GM21528 (cell line): ENCODE measurements around the gene SMYD3.

Source experiments
- ATAC-seq: cut with Tn5 transposase; IDR thresholded peaks from one replicate; pipeline ENCODE4 v1.9.1; 2021; ENCODE audit warnings: mild to moderate bottlenecking, moderate library complexity; ENCODE audit not compliant: unreplicated experiment, low FRiP score

Gene SMYD3

DNA sequence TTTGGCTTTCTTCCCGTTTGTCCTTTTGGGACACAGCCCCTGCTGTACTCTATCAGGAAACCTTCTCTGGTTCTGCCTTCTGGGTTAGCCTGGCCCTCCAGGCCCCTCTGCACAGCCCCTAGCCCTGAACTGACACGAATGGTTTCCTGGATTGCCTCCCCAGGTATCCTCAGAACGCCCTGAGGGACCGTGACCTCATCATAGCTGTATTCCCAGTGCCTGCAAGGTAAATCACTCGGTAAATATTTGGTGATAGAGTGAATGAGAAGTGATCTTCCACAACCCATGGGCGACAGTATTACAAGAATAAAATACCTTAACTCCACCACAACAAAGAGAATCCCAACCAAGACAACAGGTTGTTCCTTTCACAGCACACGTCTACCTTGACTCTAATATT lies 637.2 kb downstream of the SMYD3 start:
- no peak for ATAC-seq

DNA sequence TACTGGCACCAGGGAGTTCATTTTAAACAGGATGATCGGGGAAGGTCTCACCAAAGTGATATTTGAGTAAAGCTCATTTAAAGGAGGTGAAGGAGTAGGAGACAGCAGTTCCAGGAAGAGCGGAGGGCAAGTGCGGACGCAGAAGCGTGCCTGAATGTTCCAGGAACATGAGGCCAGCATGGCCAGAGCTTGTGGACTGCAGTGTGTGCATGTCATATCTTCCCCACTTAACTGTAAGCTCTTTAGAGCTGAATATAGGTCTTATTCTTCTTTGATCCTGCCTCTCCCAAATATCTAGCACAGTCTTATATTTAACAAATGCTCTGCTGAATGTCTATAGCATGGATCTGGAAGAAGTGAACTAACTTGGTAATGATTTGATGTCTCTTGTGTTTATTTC lies 639.3 kb downstream of the SMYD3 start:
- ATAC-seq = no peak

DNA sequence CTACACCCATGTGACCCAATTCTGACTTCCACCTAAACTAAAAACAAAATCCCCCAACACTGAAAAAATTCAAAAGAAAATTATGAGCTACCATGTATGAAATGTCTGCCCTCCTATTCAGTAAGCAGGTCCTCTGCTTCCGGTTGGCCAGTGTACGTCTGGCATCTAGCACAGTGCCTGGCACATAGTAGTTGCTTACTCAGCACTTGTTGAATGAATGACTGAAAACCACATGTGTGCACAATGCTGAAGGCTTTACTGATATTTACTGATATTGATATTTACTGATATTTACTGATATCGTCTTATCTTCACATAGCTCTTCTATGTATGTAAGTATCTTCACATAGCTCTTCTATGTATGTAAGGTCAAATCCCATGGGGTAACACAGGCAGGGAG lies 642.2 kb downstream of the SMYD3 start:
- ATAC-seq = no peak

- ATAC-seq = no peak
These were observed 643.4 kb downstream of the SMYD3 start for GRCh38 chr1:245863566-245864184.

- ATAC-seq = no peak
These were observed 644.1 kb downstream of the SMYD3 start for GRCh38 chr1:245862812-245863540.

DNA sequence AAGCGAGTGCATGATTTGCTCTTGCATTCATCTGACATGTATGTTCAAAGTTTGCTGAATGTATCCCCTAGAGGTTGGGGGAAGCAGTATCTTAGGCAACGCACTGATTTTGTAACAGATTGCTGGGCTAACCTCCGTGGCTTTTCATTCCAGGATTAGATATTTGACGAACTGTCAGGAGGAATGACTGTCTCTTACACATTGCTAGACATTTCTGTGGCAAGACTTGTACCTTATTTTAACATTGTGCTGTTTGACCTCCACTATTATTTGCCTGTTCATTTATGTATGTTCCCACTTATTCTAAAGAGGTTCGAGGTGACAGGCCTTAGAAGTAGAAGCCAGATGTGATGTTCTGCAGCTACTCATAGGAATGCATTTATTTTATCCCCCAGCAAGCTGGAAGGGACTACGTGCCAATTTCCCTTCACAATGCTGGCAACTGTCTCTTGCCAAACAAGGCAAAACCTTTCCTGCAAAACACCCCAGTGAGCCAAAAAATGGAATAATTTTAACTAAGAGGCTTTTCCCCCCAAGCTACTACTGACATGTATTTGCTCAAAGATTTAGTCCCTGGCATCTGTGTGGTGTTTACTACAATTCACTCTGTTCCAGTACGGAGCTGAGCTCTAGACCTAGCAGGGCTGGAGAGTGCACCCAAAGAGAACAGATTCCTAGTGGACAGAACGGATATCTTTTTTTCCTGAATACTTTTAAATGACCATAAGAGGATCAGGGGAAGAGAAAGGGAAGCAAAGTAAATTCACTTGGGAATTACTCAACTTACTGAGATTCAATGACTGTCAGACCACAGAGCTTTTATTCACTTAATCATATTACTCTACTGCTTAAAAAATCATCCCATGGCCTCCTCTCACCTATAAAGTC lies 646.2 kb downstream of the SMYD3 start:
- ATAC-seq = no peak

GRCh38 chr1:245859493-245860114 lies 647.5 kb downstream of the SMYD3 start:
- ATAC-seq = no peak

DNA sequence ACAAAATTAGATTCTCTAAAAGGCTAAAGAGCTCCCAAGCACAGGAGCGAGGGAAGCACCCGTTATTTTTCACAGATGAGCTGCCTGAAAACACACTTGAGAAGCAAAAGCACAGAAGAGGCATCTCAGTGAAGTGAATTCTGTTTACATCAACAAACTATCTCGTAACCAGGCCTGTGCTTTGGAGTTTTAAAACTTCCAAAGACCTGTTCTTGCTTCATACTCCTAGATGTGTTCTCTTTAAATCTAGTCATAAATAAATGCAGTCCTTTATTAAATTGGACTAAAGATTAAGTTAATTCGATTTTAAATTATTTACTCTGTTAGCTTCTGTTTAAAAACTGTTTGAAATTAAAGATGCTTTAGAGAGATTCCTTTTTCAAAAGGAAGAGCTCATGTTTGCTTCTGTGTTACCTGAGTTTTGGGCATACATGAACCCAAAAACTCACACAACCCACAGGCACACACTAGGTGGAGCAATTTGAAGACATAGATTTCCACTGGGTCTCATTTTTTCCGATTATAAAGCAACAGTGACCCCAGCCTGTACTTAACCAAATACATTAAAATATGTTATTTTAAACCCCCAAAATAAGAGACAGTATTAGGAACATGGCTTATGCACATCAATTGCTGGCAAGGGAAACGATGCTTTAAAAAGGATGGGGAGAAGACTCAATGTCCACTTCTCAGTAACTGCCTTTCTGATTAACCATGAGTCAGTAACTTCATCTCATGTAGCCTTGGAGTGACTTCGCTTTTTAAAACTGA lies 648.2 kb downstream of the SMYD3 start:
- ATAC-seq = no peak

GRCh38 chr1:245858022-245858721 lies 648.9 kb downstream of the SMYD3 start:
- ATAC-seq = no peak

DNA sequence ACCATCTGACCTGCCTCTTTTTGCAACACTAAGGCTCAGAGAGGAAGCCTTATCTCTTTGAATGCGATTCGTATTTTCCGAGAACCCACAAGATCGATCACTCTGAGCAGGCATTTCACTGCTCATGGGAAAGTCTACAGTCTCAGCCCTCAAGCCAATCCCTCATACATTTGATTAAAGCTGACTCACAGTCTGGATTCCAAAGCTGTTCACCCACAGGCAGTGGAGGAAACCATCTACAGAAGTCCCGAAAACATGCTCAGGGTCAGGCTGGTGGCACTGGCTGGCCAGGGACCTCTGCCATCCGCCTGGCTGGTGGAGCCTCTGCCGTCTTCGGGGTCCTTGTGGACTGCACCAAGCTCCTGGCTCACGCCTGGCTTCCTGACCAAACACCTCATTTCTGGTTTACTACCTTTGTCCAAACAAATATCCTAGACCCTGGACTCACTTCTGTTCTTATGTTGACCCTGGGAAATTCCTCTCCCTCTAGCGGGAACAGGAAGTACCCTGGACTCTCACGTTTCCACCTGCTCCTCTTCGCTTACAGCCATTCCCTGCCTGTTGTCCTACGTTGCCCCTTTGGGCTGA lies 650.0 kb downstream of the SMYD3 start:
- ATAC-seq = no peak

GRCh38 chr1:245855846-245856730 lies 651.0 kb downstream of the SMYD3 start:
- ATAC-seq = no peak

DNA sequence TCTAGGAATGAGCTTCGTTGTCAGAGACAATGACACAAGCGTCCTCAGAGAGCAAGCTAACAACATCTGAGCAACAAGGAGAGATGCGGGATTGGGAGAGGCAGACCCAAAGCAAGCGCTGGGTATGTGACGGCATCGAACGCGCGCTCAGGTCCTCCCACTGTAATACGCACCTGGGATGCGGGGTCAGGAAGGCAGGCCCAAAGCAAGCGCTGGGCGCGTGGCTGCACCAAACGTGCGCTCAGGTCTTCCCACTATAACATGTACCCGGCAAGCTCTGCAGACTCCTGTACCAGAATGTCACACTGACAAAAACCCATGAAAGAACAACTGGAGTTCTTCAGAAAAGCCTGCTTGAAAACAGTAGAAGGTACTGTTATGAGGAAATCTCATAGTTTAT lies 653.8 kb downstream of the SMYD3 start:
- ATAC-seq = no peak

DNA sequence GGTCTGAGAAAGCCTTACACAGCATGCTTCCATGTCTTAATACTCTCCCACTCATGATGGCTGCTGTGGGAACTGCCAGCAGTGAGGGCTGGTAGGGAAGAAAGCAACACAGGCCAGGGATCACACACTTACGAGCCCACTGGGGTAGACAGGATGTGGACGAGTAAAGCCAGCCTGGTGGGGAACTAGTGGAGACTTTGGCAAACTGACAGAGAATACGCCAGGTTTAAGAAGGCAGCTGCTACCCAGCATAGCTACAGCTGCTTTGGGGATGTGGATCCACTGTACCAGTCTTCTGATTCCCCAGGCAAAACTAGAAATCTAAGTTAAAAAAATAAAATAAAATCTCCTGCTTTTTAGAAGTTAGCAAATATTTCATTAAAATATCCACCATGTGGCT lies 664.0 kb downstream of the SMYD3 start:
- ATAC-seq = no peak

DNA sequence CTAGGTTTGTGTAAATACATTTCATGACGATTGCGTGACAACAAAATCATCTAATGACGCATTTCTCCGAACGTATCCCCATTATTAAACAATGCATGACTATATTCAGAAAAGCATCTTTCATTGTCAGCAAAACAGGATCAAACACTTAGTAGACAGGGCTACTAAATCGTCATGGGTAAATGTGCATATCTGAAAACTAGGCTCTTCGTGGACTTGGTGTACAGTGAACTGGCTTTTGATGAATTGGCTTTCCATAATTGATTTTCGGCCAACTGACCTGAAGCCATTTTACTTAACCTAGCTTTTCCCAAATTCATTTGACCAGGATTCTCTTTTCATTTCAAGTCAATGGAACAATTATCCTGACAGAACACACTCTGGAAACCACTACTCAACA lies 665.0 kb downstream of the SMYD3 start:
- ATAC-seq = no peak

- ATAC-seq = no peak
These were observed 666.1 kb downstream of the SMYD3 start for GRCh38 chr1:245840971-245841370.

DNA sequence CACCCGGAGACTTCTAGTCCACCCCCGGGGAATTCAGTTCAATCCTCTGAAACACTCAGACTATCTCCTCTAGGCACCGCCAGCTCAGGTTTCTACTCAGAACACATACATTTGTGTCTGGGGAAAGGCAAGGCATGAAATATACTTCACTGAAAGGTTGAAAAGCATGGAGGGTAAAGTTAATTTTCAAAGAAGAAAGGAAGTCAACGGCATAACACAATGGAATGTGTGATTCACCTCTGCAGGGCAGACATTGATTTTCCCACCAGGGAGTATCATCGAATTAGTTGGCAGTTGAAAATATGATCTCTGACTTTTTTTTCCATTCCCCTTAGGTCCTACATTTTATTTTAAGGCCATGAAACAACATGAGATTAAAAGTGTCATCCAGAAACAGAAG lies 669.4 kb downstream of the SMYD3 start:
- no peak for ATAC-seq

DNA sequence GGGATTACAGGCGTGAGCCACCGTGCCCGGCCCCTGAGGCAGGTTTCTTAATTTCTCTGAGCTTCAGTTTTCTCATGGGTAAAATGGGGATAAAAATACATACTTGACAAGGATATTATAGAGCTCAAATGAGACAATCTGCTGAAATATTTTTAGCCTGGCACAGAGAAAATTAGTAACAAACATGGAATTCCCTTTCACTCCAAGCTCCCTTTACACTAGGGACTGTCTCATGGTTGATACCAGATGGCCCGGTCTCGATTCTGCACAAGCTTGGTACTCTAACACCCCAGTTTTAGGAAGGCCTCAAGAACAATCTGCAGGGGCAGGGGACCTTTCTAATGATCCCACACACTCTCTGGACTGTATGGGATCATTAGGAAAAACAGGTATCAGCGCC lies 671.7 kb downstream of the SMYD3 start:
- ATAC-seq = no peak

DNA sequence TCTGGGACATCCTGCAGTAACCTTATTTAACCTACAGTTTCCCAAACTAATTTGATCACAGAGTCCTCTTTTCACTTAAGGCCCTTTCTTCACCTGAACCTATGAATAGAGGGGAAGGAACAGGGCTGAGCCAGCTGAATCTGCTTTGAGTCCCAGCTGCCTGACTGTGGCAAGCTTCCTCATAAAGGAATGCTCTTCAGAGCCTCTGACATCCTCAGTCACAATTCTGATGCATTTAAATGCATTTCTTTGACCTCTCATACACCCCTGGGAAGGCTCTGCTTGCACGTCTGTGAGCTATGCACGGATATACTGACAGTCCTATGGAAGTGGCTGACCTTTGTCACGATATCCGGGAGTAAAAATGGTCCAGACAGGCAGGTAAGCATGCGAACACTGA lies 673.1 kb downstream of the SMYD3 start:
- no peak for ATAC-seq
